Left kidney (tissue), 2 donors: ENCODE data around the gene PDIA2. TPM values are rescaled to one million over a fixed set of nuclear protein-coding genes. Genes with fewer than 3 reads are reported as not detected.

Experiments used
- DNase-seq: peaks from one replicate; pipeline ENCODE4 v3.0.0-alpha.2; 2013
- polyA plus RNA-seq: library from polyadenylated mRNA; unstranded; fragments of 120-200 nt; gene quantifications from one replicate; pipeline ENCODE4 v1.2.1, GENCODE V29; 2013; ENCODE audit not compliant: insufficient read length

PDIA2 gene
- polyA plus RNA-seq, 1 donor: 2.4 TPM

DNA sequence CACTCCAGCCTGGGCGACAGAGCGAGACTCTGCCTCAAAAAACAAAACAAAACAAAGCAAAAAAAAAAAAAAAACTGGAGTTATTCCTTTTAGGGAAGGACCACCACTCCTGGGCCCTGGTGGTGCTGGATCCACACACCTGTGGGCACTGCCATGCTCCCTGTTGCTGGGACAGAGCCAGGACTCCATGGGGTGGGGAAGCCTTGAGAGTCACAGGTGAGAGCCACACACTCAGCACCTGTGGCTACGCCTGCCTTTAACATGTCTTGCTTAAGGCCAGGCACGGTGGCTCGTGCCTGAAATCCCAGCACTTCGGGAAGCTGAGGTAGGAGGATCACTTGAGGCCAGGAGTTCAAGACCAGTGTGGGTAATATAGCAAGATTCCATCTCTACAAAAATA, 18.3 kb downstream of the PDIA2 start:
- no peak for DNase-seq

DNA sequence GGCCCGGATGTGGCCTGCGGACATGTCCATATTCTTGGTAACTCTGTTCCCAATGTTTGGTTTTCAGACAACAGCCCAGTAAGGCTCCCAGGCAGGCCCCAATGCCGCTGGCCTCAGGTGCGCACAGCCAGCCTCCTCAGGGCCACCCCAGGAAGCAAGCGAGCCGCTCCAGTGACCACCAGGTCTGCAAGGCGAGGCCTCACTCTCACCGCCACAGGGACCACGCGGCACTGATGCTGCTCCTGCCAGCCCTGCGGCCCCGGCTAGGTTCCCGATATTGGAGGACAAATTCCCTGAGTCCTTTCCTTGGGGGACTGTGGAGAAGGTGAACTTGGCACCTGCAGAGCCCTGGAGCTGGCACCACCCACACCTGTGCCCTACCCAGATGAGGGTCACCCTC, 19.0 kb downstream of the PDIA2 start:
- no peak for DNase-seq

- no peak for DNase-seq
Observed at GRCh38 chr16:303760-304505, 21.0 kb downstream of the PDIA2 start.

GRCh38 chr16:305916-306626, 23.1 kb downstream of the PDIA2 start:
- DNase-seq: no peak

GRCh38 chr16:306911-307370, 24.0 kb downstream of the PDIA2 start:
- no peak for DNase-seq

- DNase-seq: no peak
Observed at GRCh38 chr16:307691-308312, 24.8 kb downstream of the PDIA2 start.

DNA sequence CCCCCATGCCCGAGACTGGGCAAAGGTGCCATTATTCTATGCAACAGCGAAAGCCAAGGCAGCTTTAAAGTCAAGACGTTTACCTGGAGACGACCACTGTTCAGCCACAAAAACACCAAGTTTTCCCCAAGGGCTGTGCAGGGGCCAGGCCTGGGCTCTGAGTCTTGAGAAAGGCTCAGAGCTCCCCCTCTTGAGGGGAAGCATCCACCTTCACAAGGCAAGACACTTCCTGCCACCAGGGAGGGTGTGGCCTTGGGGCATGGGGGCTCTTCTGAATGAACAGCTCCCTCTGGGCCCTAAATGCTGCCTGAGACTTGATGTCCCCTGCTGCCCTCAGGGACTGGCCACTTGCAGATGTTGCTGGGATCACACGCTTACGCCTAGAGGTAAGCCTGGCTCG, 26.5 kb downstream of the PDIA2 start:
- DNase-seq: no peak

DNA sequence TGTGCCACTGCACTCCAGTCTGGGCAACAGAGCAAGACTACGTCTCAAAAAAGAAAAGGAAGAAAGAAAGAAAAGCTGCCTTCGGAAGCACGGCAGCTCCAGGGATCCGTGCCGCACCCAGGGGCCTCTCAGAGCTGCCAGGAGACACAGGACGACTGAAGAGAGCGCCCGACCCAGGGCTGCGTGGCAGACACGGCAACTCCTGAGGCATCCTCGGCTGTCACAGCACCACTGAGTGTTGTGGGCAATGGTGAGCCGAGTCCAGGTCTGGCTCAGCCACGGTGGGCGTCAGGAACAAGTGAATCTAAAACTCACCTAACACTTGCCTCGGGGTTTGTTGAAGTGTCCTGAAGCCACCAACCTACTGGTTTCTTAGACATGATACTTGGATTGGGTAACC, 28.8 kb downstream of the PDIA2 start:
- no peak for DNase-seq

DNA sequence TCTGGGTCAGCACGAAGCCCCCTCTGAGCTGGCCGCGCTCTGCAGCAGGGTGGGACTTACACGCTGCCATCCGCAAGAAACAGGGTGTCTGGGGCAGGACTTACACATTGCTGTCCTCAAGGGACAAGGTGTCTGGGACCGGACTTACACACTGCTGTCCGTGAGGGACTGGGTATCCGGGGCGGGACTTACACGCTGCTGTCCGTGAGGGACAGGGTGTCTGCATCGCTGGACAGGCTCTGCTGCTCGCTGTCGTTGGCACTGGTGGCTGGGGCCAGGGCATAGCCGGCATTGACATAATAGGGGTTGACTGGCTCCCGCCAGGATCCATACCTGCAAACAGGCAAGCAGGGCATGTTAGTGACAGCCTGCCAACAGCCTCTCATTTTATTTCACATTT, 31.4 kb downstream of the PDIA2 start:
- DNase-seq: no peak

DNA sequence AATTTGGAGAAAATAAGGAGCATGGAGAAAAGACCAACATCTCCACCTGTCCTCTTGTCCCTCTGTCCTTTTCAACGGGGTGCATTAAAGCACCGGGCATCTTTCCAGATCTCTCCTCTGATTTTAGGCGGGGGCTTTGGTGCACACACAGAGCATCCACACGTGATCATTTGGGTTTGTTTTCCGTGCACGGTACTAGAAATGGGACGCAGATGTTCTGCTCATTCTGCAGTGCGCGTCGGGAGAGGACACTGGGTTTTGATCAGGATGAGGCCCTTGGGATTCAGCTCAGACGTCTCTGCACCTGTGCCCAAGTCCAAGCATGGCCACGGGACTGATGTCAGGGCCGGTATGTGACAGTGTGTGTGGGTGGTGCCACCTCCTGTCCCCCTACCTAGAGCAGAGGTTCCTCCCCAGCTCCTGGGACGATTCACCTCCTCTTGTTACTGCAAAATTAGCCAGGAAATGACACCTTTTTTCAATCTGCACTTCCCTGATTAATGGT, 31.9 kb downstream of the PDIA2 start:
- DNase-seq: no peak

DNA sequence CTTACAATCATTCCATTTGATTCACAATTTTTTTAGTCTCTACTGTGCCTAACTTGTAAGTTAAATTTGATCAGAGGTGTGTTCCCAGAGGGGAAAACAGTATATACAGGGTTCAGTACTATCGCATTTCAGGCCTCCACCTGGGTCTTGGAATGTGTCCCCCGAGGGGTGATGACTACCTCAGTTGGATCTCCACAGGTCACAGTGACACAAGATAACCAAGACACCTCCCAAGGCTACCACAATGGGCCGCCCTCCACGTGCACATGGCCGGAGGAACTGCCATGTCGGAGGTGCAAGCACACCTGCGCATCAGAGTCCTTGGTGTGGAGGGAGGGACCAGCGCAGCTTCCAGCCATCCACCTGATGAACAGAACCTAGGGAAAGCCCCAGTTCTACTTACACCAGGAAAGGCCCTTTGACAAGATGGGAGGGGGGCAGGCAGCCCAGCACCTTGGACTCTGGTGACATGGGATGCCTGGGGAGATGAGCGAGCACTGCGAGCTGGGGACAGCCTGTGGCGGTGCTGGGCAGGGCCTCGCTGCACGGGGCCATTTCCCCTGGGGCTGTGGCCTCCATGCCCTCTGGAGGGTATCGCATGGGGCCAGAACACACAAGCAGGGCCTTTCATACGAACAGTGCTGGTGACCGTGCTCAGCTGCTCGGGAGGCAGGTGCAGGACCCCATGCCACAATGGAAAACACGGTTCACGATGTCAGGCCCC, 33.9 kb downstream of the PDIA2 start:
- DNase-seq: no peak

DNA sequence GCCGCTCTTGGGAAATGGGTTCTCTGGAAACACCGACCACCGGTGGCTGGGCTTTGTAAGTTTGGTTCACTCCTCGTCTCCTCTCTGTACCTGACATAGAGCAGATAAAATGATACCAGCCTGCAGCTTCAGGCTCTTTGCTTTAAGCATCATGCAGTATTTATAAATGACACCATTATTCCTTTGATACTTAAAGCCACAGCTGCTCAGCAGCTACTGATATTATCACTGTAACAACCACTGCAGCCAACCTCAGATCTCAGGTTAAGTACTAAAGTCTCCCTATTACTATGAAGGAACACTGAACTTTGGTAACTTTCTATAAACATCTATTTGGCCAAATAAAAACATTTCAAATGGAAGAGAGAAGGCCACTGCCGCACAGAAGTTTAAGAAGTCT, 34.6 kb downstream of the PDIA2 start:
- DNase-seq: no peak

GRCh38 chr16:318628-319027, 35.7 kb downstream of the PDIA2 start:
- no peak for DNase-seq

GRCh38 chr16:320206-320605, 37.2 kb downstream of the PDIA2 start:
- no peak for DNase-seq

GRCh38 chr16:321532-321931, 38.6 kb downstream of the PDIA2 start:
- DNase-seq: no peak

DNA sequence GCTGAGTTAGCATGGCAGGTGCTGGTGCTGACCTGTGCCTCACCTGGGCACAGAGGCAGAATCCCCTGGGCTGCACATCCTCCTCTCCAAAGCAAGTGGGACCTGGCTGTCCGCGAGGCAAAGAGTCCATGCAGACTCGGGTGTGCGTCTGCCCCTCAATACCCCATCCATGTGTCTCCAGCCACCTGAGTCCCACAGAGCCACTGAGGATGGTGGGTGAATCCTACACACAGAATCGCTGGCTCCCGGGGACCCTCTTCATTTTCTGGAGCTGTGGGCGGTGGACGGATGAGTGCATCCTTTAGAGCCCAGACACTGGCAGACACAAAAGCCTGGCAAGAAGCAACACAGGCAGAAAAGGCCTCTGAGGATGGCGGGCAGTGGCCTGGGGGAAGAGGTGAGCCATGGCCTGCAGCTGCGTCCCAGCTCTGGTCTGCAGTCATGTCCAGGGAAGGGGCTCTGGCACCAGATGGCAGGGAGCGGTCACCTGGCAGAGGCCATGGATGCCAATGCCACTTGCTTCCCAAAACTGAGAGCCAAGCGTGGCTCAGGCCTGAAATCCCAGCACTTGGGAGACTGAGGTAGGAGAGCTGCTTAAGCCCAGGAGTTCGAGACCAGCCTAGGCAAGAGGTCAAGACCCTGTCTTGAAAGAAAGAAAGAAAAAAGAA, 39.6 kb downstream of the PDIA2 start:
- no peak for DNase-seq

- no peak for DNase-seq
Observed at GRCh38 chr16:324201-324450, 41.2 kb downstream of the PDIA2 start.

DNA sequence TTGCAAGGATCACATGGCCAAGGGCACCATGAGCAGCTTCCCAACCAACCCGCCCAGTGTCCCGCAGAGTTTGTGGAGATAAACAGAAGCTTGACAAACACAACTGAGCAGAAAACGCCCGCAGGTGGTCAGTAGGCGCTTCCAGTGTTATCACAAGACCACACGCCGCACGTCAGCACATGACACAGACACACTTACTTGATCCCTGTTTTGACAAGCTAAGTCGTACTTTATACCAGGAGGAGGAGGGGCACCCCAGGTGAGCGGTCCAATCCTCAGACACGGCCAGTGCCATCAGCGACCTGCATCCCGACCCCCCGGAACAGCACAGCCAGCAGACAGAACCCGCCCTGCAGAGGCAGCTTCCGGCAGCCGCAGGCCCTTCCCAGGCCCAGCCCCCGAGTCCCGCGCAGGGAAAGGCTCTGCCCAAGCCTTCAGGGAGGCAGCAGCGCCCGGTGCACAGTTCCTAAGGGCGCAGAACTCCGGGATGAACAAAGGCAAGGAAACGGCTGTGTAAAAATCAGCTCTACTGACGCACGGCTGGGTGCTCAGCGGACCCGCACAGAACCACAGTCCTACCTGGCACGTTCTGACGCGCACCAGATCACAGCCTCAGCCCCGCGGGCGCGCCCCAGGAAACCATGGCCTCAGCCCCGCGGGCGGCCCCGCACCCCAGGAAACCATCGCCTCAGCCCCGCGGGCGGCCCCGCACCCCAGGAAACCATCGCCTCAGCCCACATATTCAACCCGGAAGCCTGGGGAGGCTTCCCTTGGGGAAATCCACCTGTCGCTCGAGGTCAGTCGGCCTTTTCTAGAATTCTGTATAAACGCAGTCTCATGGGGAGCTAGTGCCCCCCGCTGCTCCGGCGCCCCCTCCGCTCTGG, 41.7 kb downstream of the PDIA2 start:
- DNase-seq: no peak

GRCh38 chr16:325375-326145, 42.6 kb downstream of the PDIA2 start:
- DNase-seq: no peak

GRCh38 chr16:330741-331140, 47.8 kb downstream of the PDIA2 start:
- no peak for DNase-seq
